ENCODE data around the gene EID2.

EID2 gene

DNA sequence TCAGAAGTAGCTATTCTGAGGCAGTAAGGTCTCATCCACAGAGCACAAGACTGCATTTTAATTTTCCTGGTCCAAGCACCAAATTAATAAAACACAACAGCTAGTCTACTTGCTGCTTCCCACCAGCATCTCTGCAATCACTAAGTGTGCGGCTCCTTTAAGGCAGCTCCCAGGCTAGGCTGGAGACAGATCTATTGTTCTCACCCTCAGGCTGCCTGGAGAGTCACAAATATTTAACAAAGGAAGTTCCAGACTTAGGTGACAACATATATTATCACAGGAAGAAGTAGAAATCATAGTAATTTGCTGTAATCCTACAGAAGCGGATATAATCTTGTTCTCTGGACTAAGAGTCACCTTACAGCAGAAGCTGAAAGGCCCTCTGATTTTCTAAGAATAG lies 2.2 kb upstream of the EID2 start:
- DNase-seq (ENCODE audit: low read depth), result no peak
- TF ChIP-seq, protein P1, sequence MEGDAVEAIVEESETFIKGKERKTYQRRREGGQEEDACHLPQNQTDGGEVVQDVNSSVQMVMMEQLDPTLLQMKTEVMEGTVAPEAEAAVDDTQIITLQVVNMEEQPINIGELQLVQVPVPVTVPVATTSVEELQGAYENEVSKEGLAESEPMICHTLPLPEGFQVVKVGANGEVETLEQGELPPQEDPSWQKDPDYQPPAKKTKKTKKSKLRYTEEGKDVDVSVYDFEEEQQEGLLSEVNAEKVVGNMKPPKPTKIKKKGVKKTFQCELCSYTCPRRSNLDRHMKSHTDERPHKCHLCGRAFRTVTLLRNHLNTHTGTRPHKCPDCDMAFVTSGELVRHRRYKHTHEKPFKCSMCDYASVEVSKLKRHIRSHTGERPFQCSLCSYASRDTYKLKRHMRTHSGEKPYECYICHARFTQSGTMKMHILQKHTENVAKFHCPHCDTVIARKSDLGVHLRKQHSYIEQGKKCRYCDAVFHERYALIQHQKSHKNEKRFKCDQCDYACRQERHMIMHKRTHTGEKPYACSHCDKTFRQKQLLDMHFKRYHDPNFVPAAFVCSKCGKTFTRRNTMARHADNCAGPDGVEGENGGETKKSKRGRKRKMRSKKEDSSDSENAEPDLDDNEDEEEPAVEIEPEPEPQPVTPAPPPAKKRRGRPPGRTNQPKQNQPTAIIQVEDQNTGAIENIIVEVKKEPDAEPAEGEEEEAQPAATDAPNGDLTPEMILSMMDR (conservative IDR thresholded peaks at IDR 0.05; ENCODE audit: control insufficient read depth, insufficient read depth, low read depth, low read length), result no peak
- no peak overlapping the region for H3K4me3 ChIP-seq (ENCODE audit: control insufficient read depth, low read depth, low read length)

DNA sequence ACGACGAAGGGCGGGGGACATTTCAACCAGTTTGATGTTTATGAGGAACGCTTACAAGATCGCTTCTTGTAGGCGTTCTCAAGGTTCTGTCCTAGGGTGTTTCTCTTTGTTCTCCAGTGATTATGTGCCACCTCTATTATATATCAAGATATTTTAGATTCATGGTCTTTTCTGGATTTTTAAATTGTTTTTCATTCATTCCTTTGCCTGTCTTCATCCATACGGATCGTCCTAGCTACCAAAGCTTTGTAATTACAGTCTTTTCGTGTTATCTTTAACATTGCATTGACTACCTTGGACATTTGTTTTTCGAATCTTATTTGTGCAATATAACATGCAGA lies 342 bp upstream of the EID2 start:
- peak overlapping the region; percentile 84 for H3K4me3 ChIP-seq (ENCODE audit: control insufficient read depth, low read depth, low read length)

DNA sequence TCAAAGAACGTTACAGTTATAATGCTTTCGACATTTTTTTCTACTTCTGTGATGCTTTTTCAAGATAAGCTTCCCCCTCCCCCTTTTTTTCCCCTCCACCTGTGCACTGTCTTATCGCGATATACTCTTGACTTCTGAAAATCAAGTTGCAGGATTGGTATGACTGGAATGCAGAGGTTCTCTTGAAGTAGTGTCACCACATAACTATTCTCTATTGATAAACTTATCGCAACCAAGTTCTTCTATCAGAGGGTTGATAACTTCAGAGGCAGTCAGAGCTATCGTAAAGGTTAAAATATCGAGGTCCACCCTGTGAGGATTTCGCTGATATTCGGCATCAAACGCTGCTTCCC lies 820 bp downstream of the EID2 start:
- TF ChIP-seq, protein P1 (conservative IDR thresholded peaks at IDR 0.05; ENCODE audit: control insufficient read depth, insufficient read depth, low read depth, low read length), result no peak
- peak overlapping the region; percentile 84 for H3K4me3 ChIP-seq (ENCODE audit: control insufficient read depth, low read depth, low read length)
- peak; percentile 21 for DNase-seq (ENCODE audit: low read depth)

More for the DNA sequence above, 342 bp upstream of the EID2 start:
- DNase-seq (ENCODE audit: low read depth), result no peak
- TF ChIP-seq, protein P1 (conservative IDR thresholded peaks at IDR 0.05; ENCODE audit: control insufficient read depth, insufficient read depth, low read depth, low read length), result no peak

DNA sequence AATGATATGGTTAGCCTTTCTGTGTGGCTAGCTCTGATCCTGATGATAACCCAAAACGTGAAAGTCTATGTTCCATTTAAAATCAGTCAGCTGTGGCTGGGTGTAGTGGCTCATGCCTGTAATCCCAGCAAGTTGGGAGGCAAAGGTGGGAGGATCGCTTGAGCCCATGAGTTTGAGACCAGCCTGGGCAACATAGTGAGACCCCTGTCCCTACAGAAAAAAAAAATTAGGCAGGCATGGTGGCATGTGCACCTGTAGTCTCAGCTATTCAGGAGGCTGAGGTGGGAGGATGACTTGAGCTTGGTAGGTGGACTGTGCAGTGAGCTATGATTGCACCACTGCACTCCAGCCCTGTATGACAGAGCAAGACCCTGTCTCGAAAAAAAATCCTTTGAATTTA lies 6.2 kb downstream of the EID2 start:
- TF ChIP-seq, protein P1 (conservative IDR thresholded peaks at IDR 0.05; ENCODE audit: control insufficient read depth, insufficient read depth, low read depth, low read length), result no peak
- DNase-seq (ENCODE audit: low read depth), result no peak
- H3K4me3 ChIP-seq (ENCODE audit: control insufficient read depth, low read depth, low read length), result no peak overlapping the region

DNA sequence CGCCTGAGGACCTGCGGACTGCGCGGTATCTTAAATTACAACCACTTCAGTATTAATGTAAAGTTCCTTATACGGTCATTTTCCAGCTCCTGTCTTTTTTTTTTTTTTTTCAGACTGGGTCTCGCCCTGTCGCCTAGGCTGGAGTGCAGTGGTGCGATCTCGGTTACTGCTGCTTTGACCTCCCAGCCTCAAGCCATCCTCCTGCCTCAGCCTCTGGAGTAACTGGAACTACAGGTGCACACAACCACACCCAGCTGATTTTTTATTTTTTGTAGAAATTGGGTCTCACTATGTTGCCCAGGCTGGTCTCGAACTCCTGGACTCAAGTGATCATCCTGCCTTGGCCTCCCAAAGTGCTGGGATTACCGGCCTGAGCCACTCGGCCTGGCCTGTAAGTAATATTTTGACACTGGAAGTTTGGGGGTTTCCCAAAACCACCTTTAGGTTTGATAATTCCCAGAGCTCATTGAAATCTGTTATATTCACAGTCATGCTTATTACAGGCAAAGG lies 6.9 kb downstream of the EID2 start:
- DNase-seq (ENCODE audit: low read depth), result no peak
- no peak overlapping the region for H3K4me3 ChIP-seq (ENCODE audit: control insufficient read depth, low read depth, low read length)
- TF ChIP-seq, protein P1 (conservative IDR thresholded peaks at IDR 0.05; ENCODE audit: control insufficient read depth, insufficient read depth, low read depth, low read length), result no peak

DNA sequence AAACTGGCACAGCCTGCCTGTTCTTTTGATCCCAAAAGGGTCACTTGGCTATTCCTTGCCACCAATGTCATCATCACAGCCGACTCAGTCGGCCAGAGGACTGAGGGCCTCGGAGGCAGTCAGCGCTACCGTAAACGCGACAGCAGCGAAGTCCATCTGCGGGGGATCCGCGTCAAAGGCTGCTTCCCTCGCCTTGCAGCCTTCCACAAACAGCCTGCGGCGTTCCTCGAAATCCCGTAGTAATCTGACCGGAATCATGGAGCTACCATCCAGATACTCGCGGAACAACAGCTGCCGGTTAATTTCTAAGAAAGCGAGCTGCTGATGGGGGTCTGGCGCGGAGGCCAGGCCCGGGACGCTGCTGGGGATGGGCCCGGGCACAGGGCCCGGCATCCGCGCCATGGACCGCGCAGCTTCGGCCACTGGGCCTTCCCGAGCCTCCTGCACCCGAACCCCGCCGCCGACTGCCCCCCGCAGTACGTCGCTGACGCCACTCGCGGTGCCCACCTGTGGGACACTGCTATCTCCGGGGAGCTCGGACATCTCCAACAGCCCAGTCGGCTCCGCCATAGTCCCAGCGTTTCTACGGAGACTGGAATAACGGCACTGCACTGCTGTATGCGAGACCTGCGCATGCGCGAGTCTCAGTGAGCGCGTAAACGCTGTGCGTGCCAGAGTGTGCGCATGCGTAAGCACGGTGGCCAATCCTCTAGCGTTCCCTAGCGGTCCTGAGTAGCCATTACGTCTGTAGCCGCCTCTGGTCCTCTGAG lies 7.5 kb downstream of the EID2 start, which contains the start of gene EID2B:
Gene EID2B (minus strand): TSS at position 620 of the 770 bp plus-strand sequence. CDS start 50 bp downstream, at position 570.
- peak; percentile 96 for DNase-seq (ENCODE audit: low read depth)
- TF ChIP-seq, protein P1 (conservative IDR thresholded peaks at IDR 0.05; ENCODE audit: control insufficient read depth, insufficient read depth, low read depth, low read length), result peak; percentile 95
- peak within 1 kb of the TSS; percentile 72 for H3K4me3 ChIP-seq (ENCODE audit: control insufficient read depth, low read depth, low read length)
